ENCODE results near the gene PHRF1.

PHRF1 gene

GRCh38 chr11:598005-598680, 21.9 kb downstream of the PHRF1 start:
- no peak for DNase-seq (ENCODE audit: low read depth)
- TF ChIP-seq, protein P1, sequence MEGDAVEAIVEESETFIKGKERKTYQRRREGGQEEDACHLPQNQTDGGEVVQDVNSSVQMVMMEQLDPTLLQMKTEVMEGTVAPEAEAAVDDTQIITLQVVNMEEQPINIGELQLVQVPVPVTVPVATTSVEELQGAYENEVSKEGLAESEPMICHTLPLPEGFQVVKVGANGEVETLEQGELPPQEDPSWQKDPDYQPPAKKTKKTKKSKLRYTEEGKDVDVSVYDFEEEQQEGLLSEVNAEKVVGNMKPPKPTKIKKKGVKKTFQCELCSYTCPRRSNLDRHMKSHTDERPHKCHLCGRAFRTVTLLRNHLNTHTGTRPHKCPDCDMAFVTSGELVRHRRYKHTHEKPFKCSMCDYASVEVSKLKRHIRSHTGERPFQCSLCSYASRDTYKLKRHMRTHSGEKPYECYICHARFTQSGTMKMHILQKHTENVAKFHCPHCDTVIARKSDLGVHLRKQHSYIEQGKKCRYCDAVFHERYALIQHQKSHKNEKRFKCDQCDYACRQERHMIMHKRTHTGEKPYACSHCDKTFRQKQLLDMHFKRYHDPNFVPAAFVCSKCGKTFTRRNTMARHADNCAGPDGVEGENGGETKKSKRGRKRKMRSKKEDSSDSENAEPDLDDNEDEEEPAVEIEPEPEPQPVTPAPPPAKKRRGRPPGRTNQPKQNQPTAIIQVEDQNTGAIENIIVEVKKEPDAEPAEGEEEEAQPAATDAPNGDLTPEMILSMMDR (IDR thresholded peaks at IDR 0.05; ENCODE audit: low read depth, low read length, missing control alignments) = no peak
- in situ Hi-C loops (cut with HindIII; ENCODE audit: low sequenced_read_pairs) = no loop called here
- no peak overlapping the region for H3K4me3 ChIP-seq (ENCODE audit: low read depth, low read length)

- in situ Hi-C loops (cut with HindIII; ENCODE audit: low sequenced_read_pairs) = no loop called here
- TF ChIP-seq, protein P1 (IDR thresholded peaks at IDR 0.05; ENCODE audit: low read depth, low read length, missing control alignments) = no peak
- H3K4me3 ChIP-seq (ENCODE audit: low read depth, low read length) = no peak overlapping the region
- DNase-seq (ENCODE audit: low read depth) = no peak
These were observed 25.4 kb downstream of the PHRF1 start for GRCh38 chr11:601573-602245.

DNA sequence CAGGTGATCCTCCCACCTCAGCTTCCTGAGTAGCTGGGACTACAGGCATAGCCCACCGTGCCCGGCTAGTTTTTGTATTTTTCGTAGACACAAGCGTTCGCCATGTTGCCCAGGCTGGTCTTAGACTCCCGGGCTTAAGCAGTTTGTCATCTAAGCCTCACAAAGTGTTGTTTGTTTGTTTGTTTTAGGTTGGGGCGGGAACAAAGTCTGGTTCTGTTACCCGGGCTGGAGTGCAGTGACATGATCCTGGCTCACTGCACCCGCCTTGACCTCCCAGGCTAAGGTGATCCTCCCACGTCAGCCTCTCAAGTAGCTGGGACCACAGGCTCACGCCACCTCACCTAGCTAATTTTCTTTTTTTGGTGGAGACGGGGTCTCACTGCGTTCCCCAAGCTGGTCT, 26.9 kb downstream of the PHRF1 start:
- TF ChIP-seq, protein P1 (IDR thresholded peaks at IDR 0.05; ENCODE audit: low read depth, low read length, missing control alignments) = no peak
- no peak overlapping the region for H3K4me3 ChIP-seq (ENCODE audit: low read depth, low read length)
- no peak for DNase-seq (ENCODE audit: low read depth)
- in situ Hi-C loops (cut with HindIII; ENCODE audit: low sequenced_read_pairs) = no loop called here

GRCh38 chr11:605286-606129, 29.2 kb downstream of the PHRF1 start:
- DNase-seq (ENCODE audit: low read depth) = no peak
- in situ Hi-C loops (cut with HindIII; ENCODE audit: low sequenced_read_pairs) = no loop called here
- TF ChIP-seq, protein P1 (IDR thresholded peaks at IDR 0.05; ENCODE audit: low read depth, low read length, missing control alignments) = no peak
- H3K4me3 ChIP-seq (ENCODE audit: low read depth, low read length) = no peak overlapping the region

- TF ChIP-seq, protein P1 (IDR thresholded peaks at IDR 0.05; ENCODE audit: low read depth, low read length, missing control alignments) = no peak
- in situ Hi-C loops (cut with HindIII; ENCODE audit: low sequenced_read_pairs) = no loop called here
- no peak for DNase-seq (ENCODE audit: low read depth)
- H3K4me3 ChIP-seq (ENCODE audit: low read depth, low read length) = no peak overlapping the region
These were observed 30.0 kb downstream of the PHRF1 start for GRCh38 chr11:606245-606644.

DNA sequence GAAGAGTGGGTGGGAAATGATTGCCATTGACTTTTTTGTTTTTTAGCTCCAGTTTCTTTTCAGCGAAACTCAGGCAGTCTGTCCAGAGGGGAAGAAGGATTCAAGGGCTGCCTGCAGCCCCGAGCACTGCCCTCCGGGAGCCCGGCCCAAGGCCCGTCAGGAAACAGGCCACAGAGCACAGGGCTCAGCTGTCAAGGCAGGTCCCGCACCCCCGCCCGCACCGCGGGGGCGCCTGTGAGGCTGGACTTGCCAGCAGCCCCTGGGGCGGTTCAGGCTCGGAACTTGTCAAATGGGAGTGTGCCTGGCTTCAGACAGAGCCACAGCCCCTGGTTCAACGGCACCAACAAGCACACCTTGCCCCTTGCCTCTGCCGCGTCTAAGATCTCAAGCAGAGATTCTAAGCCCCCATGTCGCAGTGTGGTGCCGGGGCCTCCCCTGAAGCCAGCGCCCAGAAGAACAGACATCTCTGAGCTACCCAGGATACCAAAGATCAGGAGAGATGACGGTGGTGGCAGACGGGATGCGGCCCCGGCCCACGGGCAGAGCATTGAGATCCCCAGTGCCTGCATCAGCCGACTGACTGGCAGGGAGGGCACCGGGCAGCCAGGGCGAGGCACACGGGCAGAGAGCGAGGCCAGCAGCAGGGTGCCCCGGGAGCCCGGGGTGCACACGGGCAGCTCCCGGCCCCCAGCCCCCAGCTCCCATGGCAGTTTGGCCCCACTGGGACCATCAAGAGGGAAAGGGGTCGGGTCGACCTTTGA, 30.9 kb downstream of the PHRF1 start:
- in situ Hi-C loops (cut with HindIII; ENCODE audit: low sequenced_read_pairs) = no loop called here
- DNase-seq (ENCODE audit: low read depth) = no peak
- no peak overlapping the region for H3K4me3 ChIP-seq (ENCODE audit: low read depth, low read length)
- TF ChIP-seq, protein P1 (IDR thresholded peaks at IDR 0.05; ENCODE audit: low read depth, low read length, missing control alignments) = no peak
